Psoas muscle (tissue), 8 donors: Measurements from ENCODE around the gene ORC1. TPM values are rescaled to one million over a fixed set of nuclear protein-coding genes. Genes with fewer than 3 reads are reported as not detected.
A peak's percentile ranks its signal among the peaks of the same experiment; 100 is the strongest.

Experiments
- ATAC-seq, 4 donors: fragments of 200-7000 bp; cut with Tn5 transposase; one replicate each; pipeline ENCODE4 v1.9.1; 2020; ENCODE audit warnings: moderate library complexity in 3 of 4, mild to moderate bottlenecking in 2 of 4
- DNase-seq, 2 donors: peaks; one replicate each; pipeline ENCODE4 v3.0.0-alpha.2; 2020
- H3K27ac ChIP-seq: fragments of 200-600 bp; one replicate; pipeline ENCODE4 v1.8.0; 2022
- H3K27me3 ChIP-seq, 3 donors: fragments of 200-600 bp in 1 of 3; one replicate each; pipeline versions ENCODE4 v1.6.1 to v1.8.0; 2013 to 2022; ENCODE audit warnings: low read length in 2 of 3, mild to moderate bottlenecking in 2 of 3, moderate library complexity in 1 of 3; ENCODE audit not compliant: insufficient read depth in 3 of 3
- H3K36me3 ChIP-seq, 2 donors: fragments of 200-600 bp in 1 of 2; one replicate each; pipeline versions ENCODE4 v1.6.1 to v1.8.0; 2013 to 2022; ENCODE audit warnings: low read depth in 1 of 2, mild to moderate bottlenecking in 1 of 2, moderate library complexity in 1 of 2; ENCODE audit not compliant: insufficient read depth in 1 of 2
- H3K4me1 ChIP-seq: fragments of 200-600 bp; one replicate; pipeline ENCODE4 v1.8.0; 2022
- H3K4me3 ChIP-seq: fragments of 200-600 bp; one replicate; pipeline ENCODE4 v1.8.0; 2022; ENCODE audit warnings: mild to moderate bottlenecking
- H3K9me3 ChIP-seq: fragments of 200-600 bp; one replicate; pipeline ENCODE4 v1.8.0; 2022
- WGBS, 3 donors: extraction: QIAGEN DNeasy Blood & Tissue Kit; methylation state at CpG; one replicate each; pipeline versions ENCODE4 v1.1.6 to v1.1.7; 2013; 5-methylcytosine and 5-hydroxymethylcytosine counted together
- intact Hi-C, 2 donors: fragments of 100-400 bp; cut with DNase I; formaldehyde crosslinking; loops; one replicate each; pipeline versions ENCODE4 v1.11.0 to v1.14.2; 2022
- polyA plus RNA-seq, 3 donors: library from polyadenylated mRNA; stranded (reverse); fragments of 200-250 nt; gene quantifications; one replicate each; pipeline ENCODE4 v1.2.3, GENCODE V29; 2013
- total RNA-seq, 4 donors: library from RNA; stranded (reverse); fragmentation: NEBNext Ultra II Directional in 2 of 4; extraction: Animal tissue kit (Norgen Biotek cat#: 25700) in 2 of 4; gene quantifications; one replicate each; pipeline versions ENCODE4 v1.2.1 to v1.2.4, GENCODE V29; 2021 to 2023
- TF ChIP-seq, protein P1 (sequence below): fragments of 200-600 bp; IDR thresholded peaks from one replicate; pipeline ENCODE4 v1.8.0; 2022; ENCODE audit warnings: antibody characterized with exemption
- donor health status: healthy with polysubstance abuse.
- donor health status: DM: no; HTN: no; CAD: no; lungs with moderate emphysema.
- donor health status: Bipolar disorder and iron deficiency.
- donor health status: healthy.
- donor health status: DM: yes; HTN: yes; CAD: no.
- donor health status: DM: no; HTN: no; CAD: no.
- donor health status: DM: no; HTN: no; CAD: no.
- donor health status: DM: yes; HTN: yes; CAD: no.

The ORC1 gene
- total and polyA plus RNA-seq, 7 donors: 0.10 to 6.0 (median 0.20) TPM

GRCh38 chr1:52424813-52425212 is 20.6 kb upstream of the ORC1 start:
- TF ChIP-seq, protein P1, sequence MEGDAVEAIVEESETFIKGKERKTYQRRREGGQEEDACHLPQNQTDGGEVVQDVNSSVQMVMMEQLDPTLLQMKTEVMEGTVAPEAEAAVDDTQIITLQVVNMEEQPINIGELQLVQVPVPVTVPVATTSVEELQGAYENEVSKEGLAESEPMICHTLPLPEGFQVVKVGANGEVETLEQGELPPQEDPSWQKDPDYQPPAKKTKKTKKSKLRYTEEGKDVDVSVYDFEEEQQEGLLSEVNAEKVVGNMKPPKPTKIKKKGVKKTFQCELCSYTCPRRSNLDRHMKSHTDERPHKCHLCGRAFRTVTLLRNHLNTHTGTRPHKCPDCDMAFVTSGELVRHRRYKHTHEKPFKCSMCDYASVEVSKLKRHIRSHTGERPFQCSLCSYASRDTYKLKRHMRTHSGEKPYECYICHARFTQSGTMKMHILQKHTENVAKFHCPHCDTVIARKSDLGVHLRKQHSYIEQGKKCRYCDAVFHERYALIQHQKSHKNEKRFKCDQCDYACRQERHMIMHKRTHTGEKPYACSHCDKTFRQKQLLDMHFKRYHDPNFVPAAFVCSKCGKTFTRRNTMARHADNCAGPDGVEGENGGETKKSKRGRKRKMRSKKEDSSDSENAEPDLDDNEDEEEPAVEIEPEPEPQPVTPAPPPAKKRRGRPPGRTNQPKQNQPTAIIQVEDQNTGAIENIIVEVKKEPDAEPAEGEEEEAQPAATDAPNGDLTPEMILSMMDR: no peak
- intact Hi-C loops: no loop called here
- WGBS, 3 donors: 90 to 94% (median 92%) methylated on average over 1 of the region's 1 CpG
- Histone ChIP-seq H3K4me1 (no peaks in the 10 kb centered on the region), H3K4me3 (no peak overlapping the region), H3K9me3 (no peaks in the 10 kb centered on the region), H3K36me3 (peaks cover 5 to 98% of the 10 kb centered on the region in 2 donors), H3K27me3 (no peaks in the 10 kb centered on the region), H3K27ac (no peak overlapping the region)
- DNase-seq: no peak
- no peak for ATAC-seq

- DNase-seq (no peak), ATAC-seq (peak in 3 of 4 donors; percentile 30 to 54 (median 44))
- intact Hi-C loops: no loop called here
- no peaks in the 10 kb centered on the region for H3K9me3 ChIP-seq
- H3K4me3 ChIP-seq: no peak overlapping the region
- TF ChIP-seq, protein P1: no peak
- H3K27ac ChIP-seq: no peak overlapping the region
- H3K4me1 ChIP-seq: no peaks in the 10 kb centered on the region
- H3K36me3 ChIP-seq: peaks cover 5 to 98% of the 10 kb centered on the region in 2 donors
- no peaks in the 10 kb centered on the region for H3K27me3 ChIP-seq
Measured at GRCh38 chr1:52424231-52424636, 20.0 kb upstream of the ORC1 start.

DNA sequence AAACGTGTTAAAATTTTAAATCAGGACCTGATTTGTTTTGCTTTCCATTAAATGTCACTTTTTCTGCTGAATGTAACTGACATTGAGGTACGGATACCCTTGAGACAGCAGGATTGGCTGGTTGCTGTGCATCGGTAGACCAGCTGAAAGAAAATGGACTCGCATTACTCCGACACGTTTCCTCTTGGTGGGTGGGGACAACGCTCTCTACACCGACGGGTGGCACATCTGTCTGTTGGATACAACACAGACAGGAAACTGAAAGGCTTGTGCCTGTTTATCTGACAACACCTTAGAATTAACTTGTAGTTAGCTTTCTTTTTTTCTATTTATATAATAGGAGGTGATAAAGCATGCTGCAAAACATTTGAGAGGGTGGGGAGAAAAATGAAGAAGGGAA is 19.5 kb upstream of the ORC1 start:
- peak in 2 of 4 donors; percentile 31 to 34 for ATAC-seq
- DNase-seq: no peak
- WGBS, 3 donors: 55 to 69% (median 57%) methylated on average over 9 of the region's 9 CpGs
- peaks cover 5 to 98% of the 10 kb centered on the region in 2 donors for H3K36me3 ChIP-seq
- no peaks in the 10 kb centered on the region for H3K27me3 ChIP-seq
- no peaks in the 10 kb centered on the region for H3K9me3 ChIP-seq
- no peak overlapping the region for H3K4me3 ChIP-seq
- intact Hi-C loops: no loop called here
- H3K27ac ChIP-seq: no peak overlapping the region
- TF ChIP-seq, protein P1: no peak
- no peaks in the 10 kb centered on the region for H3K4me1 ChIP-seq

DNA sequence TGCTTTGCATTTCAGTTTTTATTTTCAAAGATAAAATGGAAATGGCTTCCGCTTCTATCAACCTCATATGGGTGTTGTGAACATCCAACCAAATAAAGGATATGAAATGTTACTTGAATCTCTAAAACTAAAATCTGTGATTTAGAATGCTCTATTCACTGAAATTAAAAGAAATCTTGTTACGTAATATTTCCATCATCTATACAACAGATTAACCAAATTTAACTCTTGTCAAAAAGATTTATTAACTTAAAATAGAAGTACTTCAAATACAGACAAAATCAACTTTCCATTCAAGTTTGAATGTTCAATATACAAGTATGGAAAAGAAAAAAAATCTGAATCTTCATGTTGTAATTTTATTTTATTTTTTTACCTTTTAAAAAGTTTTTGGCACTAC is 18.8 kb upstream of the ORC1 start:
- Histone ChIP-seq H3K9me3 (no peaks in the 10 kb centered on the region), H3K27me3 (no peaks in the 10 kb centered on the region), H3K36me3 (peaks cover 5 to 98% of the 10 kb centered on the region in 2 donors), H3K4me3 (no peak overlapping the region), H3K27ac (no peak overlapping the region), H3K4me1 (no peaks in the 10 kb centered on the region)
- DNase-seq: no peak
- no peak for ATAC-seq
- TF ChIP-seq, protein P1: no peak
- intact Hi-C loops: no loop called here
- 96 to 98% (median 98%) methylated on average over 2 of the region's 2 CpGs for WGBS, 3 donors

DNA sequence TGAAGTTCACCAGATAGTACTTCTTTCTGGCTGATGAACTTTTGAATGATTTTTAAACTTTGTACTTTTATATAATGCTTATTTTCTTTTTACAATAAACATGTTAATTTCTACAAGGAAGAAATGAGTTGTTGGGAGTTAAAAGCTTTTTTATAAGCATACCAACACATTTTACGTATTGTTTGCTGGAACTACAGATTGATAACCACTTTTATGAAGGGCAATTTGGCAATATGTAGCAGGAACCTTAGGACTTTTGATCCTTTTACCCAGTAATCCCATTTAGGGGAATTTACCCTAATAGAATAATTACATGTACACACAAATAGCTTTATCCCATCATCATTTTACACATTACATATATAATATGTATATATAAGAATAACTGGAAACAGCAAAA is 16.5 kb upstream of the ORC1 start:
- 91 to 98% (median 97%) methylated on average over 1 of the region's 1 CpG for WGBS, 3 donors
- DNase-seq: no peak

More for the DNA sequence above, 16.5 kb upstream of the ORC1 start:
- no peaks in the 10 kb centered on the region for H3K9me3 ChIP-seq
- no peak overlapping the region for H3K4me3 ChIP-seq
- H3K27me3 ChIP-seq: no peaks in the 10 kb centered on the region
- H3K27ac ChIP-seq: no peak overlapping the region
- TF ChIP-seq, protein P1: no peak
- ATAC-seq: no peak
- intact Hi-C loops: no loop called here
- no peaks in the 10 kb centered on the region for H3K4me1 ChIP-seq
- H3K36me3 ChIP-seq: peaks cover 5 to 99% of the 10 kb centered on the region in 2 donors
